GM18502 (cell line): Measurements from ENCODE around the gene CHD3.
A peak's percentile ranks its signal among the peaks of the same experiment; 100 is the strongest.
"Not testable (repeated sequence)": the region's sequence is repeated elsewhere in the genome, so short reads cannot be mapped to it uniquely, and the experiment has no call there.

Experiments
- ATAC-seq: cut with Tn5 transposase; IDR thresholded peaks from one replicate; pipeline ENCODE4 v1.9.1; 2021; ENCODE audit warnings: mild to moderate bottlenecking; ENCODE audit not compliant: unreplicated experiment, poor library complexity

CHD3 gene

DNA sequence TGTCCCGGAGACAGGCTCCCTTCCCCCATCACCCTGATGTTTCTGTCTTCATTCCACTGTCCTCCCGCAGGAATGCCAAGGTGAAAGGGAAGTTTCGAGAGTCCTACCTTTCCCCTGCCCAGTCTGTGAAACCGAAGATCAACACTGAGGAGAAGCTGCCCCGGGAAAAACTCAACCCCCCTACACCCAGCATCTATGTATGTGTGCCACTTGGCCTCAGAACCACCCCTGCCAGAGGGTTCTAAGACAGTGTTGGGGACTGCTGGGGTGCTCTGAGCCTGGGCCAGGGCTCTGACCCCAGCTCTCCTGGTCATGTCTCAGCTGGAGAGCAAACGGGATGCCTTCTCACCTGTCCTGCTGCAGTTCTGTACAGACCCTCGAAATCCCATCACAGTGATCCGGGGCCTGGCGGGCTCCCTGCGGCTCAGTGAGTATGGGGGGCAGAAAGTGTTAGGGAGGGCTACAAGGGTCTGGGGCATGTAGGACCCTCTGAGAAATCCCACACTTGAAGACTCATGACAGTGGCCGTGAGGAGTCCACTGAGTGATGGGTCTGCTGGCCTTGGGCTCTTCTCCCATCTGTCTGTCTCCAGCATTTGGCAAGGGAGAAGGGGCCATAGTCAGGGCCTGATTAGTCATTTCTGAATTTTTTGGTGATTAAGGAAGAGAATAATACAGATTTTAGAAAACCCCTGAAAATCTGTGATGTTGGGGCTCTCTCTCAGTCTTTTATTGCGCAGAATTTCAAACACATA is 38.7 kb upstream of the CHD3 start:
- no peak for ATAC-seq

DNA sequence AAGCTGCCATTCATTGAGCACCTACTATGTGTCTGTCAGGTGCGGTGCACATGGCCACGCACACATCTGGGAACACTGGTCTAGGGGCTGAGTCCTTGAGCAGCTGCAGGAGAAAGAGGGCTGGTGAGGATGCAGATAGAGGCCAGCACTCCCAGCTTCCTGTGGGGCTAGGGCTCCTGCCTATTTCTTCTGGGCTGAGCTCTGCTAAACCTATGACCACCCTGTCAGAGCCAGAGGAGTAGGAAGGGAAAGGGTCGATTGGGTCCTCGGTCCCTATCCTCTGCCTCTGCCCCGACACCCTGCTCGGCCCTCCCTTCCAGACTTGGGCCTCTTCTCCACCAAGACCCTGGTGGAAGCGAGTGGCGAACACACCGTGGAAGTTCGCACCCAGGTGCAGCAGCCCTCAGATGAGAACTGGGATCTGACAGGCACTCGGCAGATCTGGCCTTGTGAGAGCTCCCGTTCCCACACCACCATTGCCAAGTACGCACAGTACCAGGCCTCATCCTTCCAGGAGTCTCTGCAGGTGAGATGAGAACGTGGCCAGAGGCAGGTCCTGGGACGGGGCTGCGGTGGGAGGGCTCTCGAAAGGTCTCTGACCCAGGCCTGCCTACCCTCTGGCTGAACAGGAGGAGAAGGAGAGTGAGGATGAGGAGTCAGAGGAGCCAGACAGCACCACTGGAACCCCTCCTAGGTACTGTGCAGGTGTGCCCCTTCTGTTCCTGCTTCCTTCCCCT is 37.7 kb upstream of the CHD3 start:
- no peak for ATAC-seq

DNA sequence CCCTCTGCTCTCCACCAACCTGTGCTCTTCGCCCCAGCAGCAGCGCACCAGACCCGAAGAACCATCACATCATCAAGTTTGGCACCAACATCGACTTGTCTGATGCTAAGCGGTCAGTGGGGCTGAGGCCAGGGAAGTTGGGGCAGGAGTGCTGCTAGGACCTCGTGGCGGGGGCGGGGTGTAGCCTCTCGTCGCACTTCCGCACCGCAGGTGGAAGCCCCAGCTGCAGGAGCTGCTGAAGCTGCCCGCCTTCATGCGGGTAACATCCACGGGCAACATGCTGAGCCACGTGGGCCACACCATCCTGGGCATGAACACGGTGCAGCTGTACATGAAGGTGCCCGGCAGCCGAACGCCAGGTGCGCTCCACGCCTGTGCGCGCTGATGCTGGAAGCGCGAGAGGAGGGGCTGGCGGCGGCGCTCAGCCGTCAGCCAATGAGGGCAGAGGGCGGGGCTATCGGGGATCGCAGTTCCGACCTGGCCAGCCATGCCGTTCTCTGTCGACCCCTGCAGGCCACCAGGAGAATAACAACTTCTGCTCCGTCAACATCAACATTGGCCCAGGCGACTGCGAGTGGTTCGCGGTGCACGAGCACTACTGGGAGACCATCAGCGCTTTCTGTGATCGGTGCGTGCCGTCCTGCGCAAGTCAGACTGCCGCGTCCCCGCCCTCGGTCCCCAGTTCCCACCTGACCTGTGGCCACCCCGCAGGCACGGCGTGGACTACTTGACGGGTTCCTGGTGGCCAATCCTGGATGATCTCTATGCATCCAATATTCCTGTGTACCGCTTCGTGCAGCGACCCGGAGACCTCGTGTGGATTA is 36.9 kb upstream of the CHD3 start:
- peak; percentile 67 for ATAC-seq

DNA sequence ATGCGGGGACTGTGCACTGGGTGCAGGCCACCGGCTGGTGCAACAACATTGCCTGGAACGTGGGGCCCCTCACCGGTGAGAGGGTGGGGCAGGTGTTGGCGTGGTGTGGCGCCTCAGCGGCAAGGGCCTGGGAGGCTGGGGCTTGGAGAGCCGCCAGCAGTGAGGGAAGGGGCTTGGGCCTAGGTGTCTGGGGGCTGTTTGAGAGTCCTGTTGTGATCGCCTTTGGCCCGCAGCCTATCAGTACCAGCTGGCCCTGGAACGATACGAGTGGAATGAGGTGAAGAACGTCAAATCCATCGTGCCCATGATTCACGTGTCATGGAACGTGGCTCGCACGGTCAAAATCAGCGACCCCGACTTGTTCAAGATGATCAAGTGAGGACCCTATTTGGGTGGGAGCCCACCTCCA is 36.3 kb upstream of the CHD3 start:
- ATAC-seq = no peak

DNA sequence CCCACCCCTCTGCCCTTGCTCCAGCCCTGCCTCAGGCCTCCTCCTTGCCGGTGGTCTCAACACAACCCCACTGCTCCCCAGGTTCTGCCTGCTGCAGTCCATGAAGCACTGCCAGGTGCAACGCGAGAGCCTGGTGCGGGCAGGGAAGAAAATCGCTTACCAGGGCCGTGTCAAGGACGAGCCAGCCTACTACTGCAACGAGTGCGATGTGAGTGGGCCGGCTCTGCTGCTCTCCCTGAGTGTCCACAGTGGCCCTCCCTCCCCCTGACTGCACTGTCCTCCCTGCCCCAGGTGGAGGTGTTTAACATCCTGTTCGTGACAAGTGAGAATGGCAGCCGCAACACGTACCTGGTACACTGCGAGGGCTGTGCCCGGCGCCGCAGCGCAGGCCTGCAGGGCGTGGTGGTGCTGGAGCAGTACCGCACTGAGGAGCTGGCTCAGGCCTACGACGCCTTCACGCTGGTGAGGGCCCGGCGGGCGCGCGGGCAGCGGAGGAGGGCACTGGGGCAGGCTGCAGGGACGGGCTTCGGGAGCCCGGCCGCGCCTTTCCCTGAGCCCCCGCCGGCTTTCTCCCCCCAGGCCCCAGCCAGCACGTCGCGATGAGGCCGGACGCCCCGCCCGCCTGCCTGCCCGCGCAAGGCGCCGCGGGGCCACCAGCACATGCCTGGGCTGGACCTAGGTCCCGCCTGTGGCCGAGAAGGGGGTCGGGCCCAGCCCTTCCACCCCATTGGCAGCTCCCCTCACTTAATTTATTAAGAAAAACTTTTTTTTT is 35.5 kb upstream of the CHD3 start:
- no peak for ATAC-seq

DNA sequence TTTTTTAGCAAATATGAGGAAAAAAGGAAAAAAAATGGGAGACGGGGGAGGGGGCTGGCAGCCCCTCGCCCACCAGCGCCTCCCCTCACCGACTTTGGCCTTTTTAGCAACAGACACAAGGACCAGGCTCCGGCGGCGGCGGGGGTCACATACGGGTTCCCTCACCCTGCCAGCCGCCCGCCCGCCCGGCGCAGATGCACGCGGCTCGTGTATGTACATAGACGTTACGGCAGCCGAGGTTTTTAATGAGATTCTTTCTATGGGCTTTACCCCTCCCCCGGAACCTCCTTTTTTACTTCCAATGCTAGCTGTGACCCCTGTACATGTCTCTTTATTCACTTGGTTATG is 34.9 kb upstream of the CHD3 start:
- ATAC-seq = no peak

DNA sequence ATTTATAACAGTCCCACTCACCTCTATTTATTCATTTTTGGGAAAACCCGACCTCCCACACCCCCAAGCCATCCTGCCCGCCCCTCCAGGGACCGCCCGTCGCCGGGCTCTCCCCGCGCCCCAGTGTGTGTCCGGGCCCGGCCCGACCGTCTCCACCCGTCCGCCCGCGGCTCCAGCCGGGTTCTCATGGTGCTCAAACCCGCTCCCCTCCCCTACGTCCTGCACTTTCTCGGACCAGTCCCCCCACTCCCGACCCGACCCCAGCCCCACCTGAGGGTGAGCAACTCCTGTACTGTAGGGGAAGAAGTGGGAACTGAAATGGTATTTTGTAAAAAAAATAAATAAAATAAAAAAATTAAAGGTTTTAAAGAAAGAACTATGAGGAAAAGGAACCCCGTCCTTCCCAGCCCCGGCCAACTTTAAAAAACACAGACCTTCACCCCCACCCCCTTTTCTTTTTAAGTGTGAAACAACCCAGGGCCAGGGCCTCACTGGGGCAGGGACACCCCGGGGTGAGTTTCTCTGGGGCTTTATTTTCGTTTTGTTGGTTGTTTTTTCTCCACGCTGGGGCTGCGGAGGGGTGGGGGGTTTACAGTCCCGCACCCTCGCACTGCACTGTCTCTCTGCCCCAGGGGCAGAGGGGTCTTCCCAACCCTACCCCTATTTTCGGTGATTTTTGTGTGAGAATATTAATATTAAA is 34.4 kb upstream of the CHD3 start:
- ATAC-seq = no peak

DNA sequence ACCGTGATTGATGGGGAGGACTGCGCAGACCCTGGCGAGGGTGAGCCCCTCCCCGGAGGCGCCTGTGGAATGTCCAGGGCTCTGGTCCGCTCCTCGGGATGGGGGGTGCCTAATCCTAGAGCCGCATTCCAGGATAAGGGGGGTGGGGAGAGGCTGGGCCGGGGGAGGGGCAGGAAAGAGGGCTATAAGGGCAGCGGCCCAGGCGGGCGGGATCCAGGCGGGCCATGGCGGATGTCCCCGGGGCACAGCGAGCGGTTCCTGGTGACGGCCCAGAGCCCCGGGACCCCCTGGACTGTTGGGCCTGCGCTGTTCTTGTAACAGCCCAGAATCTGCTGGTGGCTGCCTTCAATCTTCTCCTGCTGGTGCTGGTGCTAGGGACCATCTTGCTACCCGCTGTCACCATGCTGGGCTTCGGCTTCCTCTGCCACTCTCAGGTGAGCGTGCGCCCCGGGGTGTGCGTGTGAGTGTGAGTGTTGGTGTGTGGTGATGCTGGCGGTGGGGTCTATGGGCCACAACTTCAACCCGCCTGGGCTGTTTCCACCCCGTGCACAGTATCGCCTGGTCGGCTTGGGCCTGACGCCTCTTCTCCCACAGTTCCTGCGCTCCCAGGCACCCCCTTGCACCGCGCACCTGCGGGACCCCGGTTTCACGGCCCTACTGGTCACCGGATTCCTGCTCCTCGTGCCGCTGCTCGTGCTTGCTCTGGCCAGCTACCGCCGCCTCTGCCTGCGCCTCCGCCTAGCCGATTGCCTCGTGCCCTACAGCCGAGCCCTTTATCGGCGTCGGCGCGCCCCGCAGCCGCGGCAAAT is 33.5 kb upstream of the CHD3 start, which contains the start of gene TMEM88:
Gene TMEM88, plus strand, starts transcription at position 216 of the 809 bp plus-strand sequence. Its CDS starts 9 bp downstream, at position 225.
- no peak for ATAC-seq

DNA sequence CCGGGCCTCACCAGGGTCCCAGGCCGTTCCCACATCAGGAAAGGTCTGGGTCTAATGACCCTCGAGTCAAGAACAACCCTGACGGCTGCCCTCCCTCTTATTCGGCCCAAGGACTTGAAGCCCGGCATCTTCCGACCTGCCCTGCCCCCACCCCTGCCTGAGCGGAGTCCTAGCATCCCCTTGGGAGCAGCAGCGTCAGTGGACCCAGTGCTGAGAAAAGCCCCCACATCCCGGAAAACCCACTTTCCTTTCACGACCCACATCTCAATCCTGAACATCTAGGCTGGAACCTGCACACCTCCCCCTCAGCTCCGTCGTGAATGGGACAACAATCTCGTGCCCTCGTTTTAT is 33.0 kb upstream of the CHD3 start:
- no peak for ATAC-seq

DNA sequence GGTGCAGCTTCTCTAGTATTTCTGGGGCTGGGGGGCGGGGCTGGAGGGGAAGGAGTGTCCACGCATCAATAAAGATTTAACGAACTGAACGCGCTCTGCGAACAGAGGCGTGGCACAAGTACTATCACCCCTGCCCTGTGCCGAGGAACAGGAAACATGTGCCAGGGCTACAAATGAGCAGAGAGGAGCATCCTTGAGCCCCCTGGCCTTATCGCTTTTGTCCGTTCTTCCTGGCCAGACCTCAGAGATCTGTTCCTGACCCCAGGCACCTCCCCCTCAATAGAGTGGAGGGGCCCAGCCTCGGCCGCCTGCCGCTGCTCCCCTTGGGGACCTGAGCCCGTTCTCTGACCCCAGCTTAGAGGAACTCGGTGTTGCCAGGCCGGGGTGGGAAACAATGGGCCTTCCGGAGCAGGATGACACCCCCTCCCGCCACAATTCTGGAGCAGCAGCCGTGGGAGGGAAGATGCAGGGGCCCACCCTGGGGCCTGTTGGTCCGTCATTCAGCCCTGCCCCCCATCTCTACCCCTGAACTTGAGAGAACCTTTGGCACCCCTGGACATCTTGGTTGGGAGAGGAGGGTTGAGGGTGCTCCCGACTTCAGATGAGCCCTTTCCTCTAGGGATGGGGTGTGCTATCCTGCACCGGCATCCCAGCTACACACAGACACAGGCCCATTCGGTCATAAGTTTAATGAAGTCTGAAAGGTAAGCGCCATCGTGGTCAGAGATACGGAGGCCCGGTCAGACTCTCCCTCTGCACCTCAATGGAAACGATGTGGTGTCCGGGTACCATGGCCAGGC is 32.4 kb upstream of the CHD3 start:
- no peak for ATAC-seq

DNA sequence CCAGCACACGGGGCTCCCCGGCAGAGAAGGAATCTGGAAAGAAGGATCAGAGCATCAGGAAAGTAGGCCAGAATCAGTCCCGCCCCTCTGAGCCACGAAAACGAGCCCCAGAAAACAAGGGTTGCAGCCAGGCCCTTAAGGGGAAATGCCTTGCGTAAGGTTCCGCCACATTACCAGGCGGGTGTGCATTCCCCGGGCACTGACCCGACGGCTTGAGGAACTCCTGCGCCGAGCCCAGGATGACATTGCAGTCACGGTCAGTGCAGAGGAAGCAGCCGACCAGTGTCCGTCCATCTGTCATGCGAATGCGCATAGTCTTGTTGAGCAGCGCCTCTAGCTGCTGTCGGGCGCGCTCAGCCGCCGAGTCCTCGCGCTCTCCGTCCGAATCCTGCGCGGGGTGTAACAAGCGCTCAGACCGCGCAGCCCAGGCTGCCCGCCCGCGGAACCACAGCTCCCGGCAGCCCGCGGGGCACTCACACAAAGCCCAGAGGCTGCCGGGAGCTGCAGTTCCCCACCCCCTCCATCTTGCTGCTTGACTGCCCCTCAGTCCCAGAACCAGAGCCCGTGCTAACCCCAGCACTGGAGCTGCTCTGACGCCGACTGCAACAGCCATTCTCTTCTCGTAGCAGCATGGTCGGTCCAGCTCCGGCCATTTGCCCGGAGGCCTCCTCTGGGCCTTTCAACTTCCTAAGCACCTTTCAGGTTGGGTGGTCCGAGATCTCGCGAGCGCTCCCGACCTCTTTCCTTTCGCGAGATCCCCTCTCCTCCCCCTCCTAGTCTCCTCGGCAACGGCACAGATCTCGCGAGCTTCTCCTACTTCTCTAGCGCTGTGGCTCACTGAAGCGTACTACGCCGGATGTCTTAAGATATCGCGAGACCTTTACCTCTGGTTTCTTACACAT is 31.5 kb upstream of the CHD3 start, which contains the start of gene NAA38:
Gene NAA38, minus strand, starts transcription at position 749 of the 902 bp plus-strand sequence. Its CDS starts 96 bp downstream, at position 653.
- ATAC-seq = peak; percentile 69

DNA sequence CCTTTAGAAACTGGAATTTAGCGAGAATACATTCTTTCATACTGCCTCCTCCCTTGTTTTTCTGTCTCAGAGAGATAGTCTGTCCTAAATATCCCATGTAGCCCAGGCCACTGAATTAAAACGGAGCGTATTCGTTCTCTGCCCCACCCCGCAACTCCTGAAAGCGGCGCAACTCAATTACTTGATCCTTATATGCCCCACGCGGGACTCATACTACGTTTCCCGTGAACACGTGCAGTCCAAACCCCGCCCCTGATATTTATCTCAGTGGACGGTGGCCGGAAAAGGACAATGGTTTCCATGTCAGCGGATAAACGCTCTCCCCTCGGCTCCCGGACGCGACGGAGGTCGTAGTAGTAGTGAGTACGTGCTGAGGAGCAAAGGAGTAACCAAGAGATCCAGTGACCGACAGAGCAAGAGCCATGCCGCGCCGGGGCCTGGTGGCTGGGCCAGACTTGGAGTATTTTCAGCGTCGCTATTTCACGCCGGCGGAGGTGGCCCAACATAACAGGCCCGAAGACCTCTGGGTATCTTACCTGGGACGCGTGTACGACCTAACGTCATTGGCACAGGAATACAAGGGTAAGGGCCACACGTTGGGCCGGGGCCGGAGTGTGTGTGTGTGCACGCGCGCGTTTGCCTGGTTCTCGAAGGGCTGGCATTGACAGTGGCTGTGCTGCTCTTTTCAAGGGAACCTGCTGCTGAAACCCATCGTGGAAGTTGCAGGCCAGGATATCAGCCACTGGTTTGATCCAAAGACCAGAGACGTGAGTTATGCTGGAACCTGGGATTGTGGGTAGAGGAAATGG is 30.7 kb upstream of the CHD3 start, which contains the start of gene CYB5D1:
Gene CYB5D1, plus strand, starts transcription at position 291 of the 809 bp plus-strand sequence. Its CDS starts 132 bp downstream, at position 423.
- ATAC-seq = peak; percentile 41

DNA sequence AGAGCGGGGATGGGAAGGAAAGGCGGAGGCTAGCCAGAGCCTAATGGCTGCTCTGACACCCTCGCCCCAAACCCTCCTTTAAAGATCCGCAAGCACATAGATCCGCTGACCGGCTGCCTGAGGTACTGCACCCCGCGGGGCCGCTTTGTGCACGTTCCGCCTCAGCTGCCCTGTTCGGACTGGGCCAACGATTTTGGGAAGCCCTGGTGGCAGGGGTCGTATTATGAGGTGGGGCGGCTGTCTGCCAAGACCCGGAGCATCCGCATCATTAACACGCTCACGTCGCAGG is 30.1 kb upstream of the CHD3 start:
- no peak for ATAC-seq

DNA sequence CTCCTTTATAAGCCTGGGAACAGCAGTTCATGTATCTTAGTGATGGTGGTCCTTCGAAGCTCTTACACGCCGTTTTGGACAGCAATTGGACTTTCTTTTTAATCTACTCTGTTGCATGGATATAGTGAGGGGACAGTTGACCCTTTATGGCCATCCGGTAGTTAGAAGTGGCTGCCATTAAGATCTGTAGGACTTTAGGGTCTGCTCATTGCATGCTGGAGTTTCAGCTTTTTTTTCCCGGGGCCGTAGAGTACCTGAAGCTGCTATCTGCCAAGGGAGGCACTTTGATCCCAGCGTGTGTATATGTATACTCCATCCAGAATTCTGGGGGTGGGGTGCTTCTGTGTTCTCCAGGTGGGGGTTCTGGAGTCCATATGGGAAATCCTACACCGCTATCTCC is 29.6 kb upstream of the CHD3 start:
- no peak for ATAC-seq

DNA sequence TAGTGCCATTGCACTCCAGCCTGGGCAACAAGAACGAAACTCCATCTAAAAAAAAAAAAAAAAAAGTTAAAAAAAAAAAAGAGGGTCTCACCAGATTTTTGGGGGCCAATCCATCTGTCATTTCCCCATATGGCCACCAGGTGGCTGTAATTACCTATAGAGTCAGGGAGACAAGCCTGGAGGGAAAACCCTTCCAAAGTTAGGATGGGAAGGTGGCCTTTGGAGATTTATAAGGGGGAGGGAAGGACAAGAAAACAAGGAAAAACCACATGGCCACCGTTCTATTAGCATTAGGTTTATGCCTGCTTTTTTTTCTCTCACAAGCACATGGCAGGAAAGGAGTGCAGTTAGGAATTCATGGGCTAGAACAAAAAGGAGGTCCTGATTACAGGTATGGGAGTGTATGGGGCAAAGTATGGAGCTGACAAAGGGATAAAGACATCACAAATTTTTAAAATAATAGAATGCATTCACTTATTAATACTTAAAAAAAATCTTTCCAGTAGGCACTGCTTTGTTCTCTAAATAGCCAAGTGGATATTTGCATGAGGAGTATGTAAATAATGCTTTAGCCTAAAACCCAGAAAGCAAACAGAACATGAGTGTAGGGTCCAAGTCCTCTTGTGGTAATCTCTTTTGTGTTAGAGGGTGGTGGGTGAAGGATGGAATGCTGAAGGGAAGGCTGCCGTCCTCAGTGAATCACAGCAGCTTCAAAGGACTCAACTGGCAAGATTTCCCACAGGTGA is 25.7 kb upstream of the CHD3 start:
- ATAC-seq = no peak

DNA sequence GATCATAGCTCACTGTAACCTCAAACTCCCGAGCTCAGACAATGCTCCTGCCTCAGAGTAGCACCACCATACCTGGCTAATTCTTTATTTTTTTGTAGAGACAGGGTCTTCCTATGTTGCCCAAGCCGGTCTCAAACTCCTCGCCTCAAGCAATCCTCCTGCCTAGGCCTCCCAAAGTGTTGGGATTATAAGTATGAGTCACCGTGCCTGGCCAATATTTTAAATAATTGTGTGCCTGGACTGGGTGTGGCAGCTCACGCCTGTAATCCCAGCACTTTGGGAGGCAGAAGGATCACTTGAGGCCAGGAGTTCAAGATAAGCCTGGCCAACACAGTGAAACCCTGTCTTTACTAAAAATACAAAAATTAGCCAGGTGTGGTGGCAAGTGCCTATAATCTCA is 24.2 kb upstream of the CHD3 start:
- not testable (repeated sequence) for ATAC-seq
